PC-3 (cell line): Measurements from ENCODE around the gene ARPIN.

Experiments used
- EZH2 ChIP-seq: fragments of 300-600 bp; sonication (generic); IDR thresholded peaks from one replicate; pipeline ENCODE4 v1.6.1; 2017; ENCODE audit warnings: antibody characterized with exemption, mild to moderate bottlenecking, low read length; ENCODE audit not compliant: unreplicated experiment
- EZH2phosphoT487 ChIP-seq: fragments of 300-600 bp; sonication (generic); IDR thresholded peaks from 2 replicates; pipeline ENCODE4 v1.6.1; 2018; ENCODE audit warnings: mild to moderate bottlenecking, antibody characterized with exemption, low read length, borderline replicate concordance
- TF ChIP-seq, protein P1 (sequence below): fragments of 300-600 bp; sonication (generic); conservative IDR thresholded peaks from 2 replicates; pipeline ENCODE4 v1.5.1; 2017; ENCODE audit warnings: antibody characterized with exemption, low read depth, mild to moderate bottlenecking, low read length

GRCh38 chr15:89903015-89903857 is 9.5 kb downstream of the ARPIN start:
- TF ChIP-seq, protein P1, sequence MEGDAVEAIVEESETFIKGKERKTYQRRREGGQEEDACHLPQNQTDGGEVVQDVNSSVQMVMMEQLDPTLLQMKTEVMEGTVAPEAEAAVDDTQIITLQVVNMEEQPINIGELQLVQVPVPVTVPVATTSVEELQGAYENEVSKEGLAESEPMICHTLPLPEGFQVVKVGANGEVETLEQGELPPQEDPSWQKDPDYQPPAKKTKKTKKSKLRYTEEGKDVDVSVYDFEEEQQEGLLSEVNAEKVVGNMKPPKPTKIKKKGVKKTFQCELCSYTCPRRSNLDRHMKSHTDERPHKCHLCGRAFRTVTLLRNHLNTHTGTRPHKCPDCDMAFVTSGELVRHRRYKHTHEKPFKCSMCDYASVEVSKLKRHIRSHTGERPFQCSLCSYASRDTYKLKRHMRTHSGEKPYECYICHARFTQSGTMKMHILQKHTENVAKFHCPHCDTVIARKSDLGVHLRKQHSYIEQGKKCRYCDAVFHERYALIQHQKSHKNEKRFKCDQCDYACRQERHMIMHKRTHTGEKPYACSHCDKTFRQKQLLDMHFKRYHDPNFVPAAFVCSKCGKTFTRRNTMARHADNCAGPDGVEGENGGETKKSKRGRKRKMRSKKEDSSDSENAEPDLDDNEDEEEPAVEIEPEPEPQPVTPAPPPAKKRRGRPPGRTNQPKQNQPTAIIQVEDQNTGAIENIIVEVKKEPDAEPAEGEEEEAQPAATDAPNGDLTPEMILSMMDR = no peak
- no peak for TF ChIP-seq EZH2phosphoT487
- TF ChIP-seq EZH2 = no peak
